Measurements from ENCODE around the gene RSRC1.

- TF ChIP-seq CTCF (IDR thresholded peaks at IDR 0.05; ENCODE audit: low read depth, low read length) (no peak), EZH2phosphoT487 (IDR thresholded peaks at IDR 0.05; ENCODE audit: low read depth) (no peak)
Measured at GRCh38 chr3:158105119-158105709, 4.7 kb upstream of the RSRC1 start.
